ENCODE results near the gene PPP1R3C.

Gene PPP1R3C

GRCh38 chr10:91621483-91622113 is 11.3 kb downstream of the PPP1R3C start:
- H3K4me3 ChIP-seq (ENCODE audit: low read length), result no peak overlapping the region
- no peak for DNase-seq (ENCODE audit: low read depth)
- TF ChIP-seq, protein P1, sequence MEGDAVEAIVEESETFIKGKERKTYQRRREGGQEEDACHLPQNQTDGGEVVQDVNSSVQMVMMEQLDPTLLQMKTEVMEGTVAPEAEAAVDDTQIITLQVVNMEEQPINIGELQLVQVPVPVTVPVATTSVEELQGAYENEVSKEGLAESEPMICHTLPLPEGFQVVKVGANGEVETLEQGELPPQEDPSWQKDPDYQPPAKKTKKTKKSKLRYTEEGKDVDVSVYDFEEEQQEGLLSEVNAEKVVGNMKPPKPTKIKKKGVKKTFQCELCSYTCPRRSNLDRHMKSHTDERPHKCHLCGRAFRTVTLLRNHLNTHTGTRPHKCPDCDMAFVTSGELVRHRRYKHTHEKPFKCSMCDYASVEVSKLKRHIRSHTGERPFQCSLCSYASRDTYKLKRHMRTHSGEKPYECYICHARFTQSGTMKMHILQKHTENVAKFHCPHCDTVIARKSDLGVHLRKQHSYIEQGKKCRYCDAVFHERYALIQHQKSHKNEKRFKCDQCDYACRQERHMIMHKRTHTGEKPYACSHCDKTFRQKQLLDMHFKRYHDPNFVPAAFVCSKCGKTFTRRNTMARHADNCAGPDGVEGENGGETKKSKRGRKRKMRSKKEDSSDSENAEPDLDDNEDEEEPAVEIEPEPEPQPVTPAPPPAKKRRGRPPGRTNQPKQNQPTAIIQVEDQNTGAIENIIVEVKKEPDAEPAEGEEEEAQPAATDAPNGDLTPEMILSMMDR (IDR thresholded peaks at IDR 0.05; ENCODE audit: insufficient read depth, low read depth, low read length, missing control alignments), result no peak

- DNase-seq (ENCODE audit: low read depth), result peak; percentile 77
- H3K4me3 ChIP-seq (ENCODE audit: low read length), result no peak overlapping the region
- TF ChIP-seq, protein P1 (IDR thresholded peaks at IDR 0.05; ENCODE audit: insufficient read depth, low read depth, low read length, missing control alignments), result no peak
Measured at GRCh38 chr10:91617072-91617609, 15.7 kb downstream of the PPP1R3C start.

DNA sequence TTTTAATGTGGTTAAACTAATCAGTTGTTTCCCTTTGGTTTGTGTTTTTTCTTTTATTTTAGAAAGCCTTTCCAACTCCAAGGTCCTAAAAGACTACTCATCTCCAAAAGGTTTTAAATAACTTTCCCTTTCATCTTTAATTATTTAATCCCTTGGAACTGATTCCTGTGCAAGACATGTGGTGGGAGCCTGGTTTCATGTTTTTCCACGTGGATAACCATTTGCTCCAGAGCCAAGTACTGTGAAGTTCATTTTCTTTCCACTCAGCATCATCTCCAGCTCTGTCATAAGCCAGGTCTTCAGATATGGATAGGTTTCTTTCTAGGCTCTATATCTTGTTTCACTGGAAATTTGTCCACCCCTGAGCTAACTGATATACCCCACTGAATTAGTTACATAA is 16.7 kb downstream of the PPP1R3C start:
- H3K4me3 ChIP-seq (ENCODE audit: low read length), result no peak overlapping the region
- DNase-seq (ENCODE audit: low read depth), result no peak
- TF ChIP-seq, protein P1 (IDR thresholded peaks at IDR 0.05; ENCODE audit: insufficient read depth, low read depth, low read length, missing control alignments), result no peak

DNA sequence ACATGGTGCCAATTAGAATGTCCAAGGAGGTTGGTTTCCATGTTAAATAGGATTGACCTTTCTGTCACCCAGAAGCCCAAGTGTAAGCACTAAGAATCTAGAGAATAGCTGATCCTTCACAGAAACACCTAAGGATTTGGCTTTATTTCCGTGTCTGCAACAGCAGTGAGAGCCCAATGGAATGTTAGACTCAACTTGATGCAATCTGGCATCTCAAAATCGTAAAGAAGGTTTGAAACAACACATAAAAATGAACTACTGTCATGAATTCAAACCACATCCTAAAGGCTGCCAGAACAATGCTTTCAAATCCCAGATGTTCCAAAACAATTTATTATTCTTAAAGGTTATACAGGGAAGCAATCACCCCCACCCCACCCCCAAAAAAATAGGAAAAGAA is 18.6 kb downstream of the PPP1R3C start:
- DNase-seq (ENCODE audit: low read depth), result no peak
- no peak overlapping the region for H3K4me3 ChIP-seq (ENCODE audit: low read length)
- TF ChIP-seq, protein P1 (IDR thresholded peaks at IDR 0.05; ENCODE audit: insufficient read depth, low read depth, low read length, missing control alignments), result no peak

DNA sequence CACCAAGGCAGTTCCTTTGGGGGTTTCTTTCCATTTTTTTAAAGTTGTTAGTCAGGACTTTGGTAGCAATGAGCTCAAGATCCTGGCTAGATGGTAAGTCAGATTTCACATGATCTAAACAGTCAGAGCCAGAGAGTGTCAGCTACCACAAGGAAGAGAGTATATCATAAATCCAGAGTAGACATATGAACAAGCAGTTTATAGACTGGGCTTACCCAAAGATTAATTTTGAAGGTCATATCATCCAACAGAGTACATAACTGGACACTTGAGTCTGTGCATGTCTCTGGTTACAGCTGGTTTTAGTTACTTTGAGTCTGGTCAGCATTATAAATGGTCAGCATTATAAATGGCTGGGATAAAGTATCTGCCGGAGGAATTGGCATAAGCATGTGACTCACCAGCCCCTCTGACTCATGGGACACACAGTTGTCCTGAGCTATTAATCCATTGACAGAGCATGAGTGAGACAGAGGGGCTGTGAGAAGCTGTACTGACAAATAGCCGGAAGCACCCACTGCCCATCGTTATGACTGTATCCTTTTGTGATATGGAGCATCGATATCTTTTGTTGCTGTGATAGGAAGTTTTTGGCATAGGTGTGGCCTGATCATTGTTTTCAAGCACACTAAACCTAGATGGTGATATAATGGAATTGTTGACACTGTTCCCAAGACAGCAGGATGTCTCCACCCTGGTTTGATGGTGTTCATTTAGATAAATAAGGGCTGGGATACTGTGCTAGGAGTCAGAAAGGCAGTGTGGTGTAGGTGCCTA is 19.3 kb downstream of the PPP1R3C start:
- DNase-seq (ENCODE audit: low read depth), result peak; percentile 93
- TF ChIP-seq, protein P1 (IDR thresholded peaks at IDR 0.05; ENCODE audit: insufficient read depth, low read depth, low read length, missing control alignments), result no peak
- no peak overlapping the region for H3K4me3 ChIP-seq (ENCODE audit: low read length)

- H3K4me3 ChIP-seq (ENCODE audit: low read length), result no peak overlapping the region
- no peak for DNase-seq (ENCODE audit: low read depth)
- TF ChIP-seq, protein P1 (IDR thresholded peaks at IDR 0.05; ENCODE audit: insufficient read depth, low read depth, low read length, missing control alignments), result no peak
Measured at GRCh38 chr10:91610919-91611318, 22.0 kb downstream of the PPP1R3C start.

All from epithelial cell of esophagus (primary cell).